OCI-M1 (cell line): ENCODE data around the gene SF3A1.
A peak's percentile ranks its signal among the peaks of the same experiment; 100 is the strongest.
"Not testable (repeated sequence)": the region's sequence is repeated elsewhere in the genome, so short reads cannot be mapped to it uniquely, and the experiment has no call there.

Experiments
- DNase-seq: peaks from one replicate; lab custom pipeline; 2025; lab: John Stamatoyannopoulos, UW

Gene SF3A1

GRCh38 chr22:30356449-30357235, at the start of gene SF3A1, which contains the start of gene CCDC157:
SF3A1 (minus strand) TSS chr22:30356894; CDS start chr22:30356792, 102 bp downstream.
CCDC157 (plus strand) TSS chr22:30357007; CDS start chr22:30366001, 8,994 bp downstream.
- peak; percentile 91 for DNase-seq

- no peak for DNase-seq
Observed at GRCh38 chr22:30406400-30406799, 49.7 kb upstream of the SF3A1 start.

GRCh38 chr22:30405731-30406130, 49.0 kb upstream of the SF3A1 start:
- DNase-seq: no peak

GRCh38 chr22:30404307-30404706, 47.6 kb upstream of the SF3A1 start:
- DNase-seq: no peak

GRCh38 chr22:30402766-30403104, 46.0 kb upstream of the SF3A1 start:
- DNase-seq: not testable (repeated sequence)

- peak; percentile 39 for DNase-seq
Observed at GRCh38 chr22:30402028-30402765, 45.5 kb upstream of the SF3A1 start.

- not testable (repeated sequence) for DNase-seq
Observed at GRCh38 chr22:30401024-30401423, 44.3 kb upstream of the SF3A1 start.

- DNase-seq: no peak
Observed at GRCh38 chr22:30400159-30400558, 43.5 kb upstream of the SF3A1 start.

GRCh38 chr22:30399718-30400117, 43.0 kb upstream of the SF3A1 start:
- no peak for DNase-seq

- peak; percentile 62 for DNase-seq
Observed at GRCh38 chr22:30398685-30399680, 42.3 kb upstream of the SF3A1 start.

- no peak for DNase-seq
Observed at GRCh38 chr22:30397656-30398635, 41.3 kb upstream of the SF3A1 start.

- no peak for DNase-seq
Observed at GRCh38 chr22:30396871-30397655, 40.4 kb upstream of the SF3A1 start, which contains the start of gene SEC14L2. SEC14L2 (plus strand) TSS chr22:30397018; CDS start chr22:30397117, 99 bp downstream.

GRCh38 chr22:30393885-30394284, 37.2 kb upstream of the SF3A1 start:
- DNase-seq: no peak

- DNase-seq: no peak
Observed at GRCh38 chr22:30393322-30393680, 36.6 kb upstream of the SF3A1 start.

- peak; percentile 56 for DNase-seq
Observed at GRCh38 chr22:30392661-30393321, 36.1 kb upstream of the SF3A1 start.

GRCh38 chr22:30390974-30391691, 34.4 kb upstream of the SF3A1 start:
- DNase-seq: peak; percentile 90

GRCh38 chr22:30386960-30387827, 30.5 kb upstream of the SF3A1 start, which contains the start of gene RNF215:
RNF215 (minus strand) TSS chr22:30387411; CDS start chr22:30387313, 98 bp downstream.
- peak; percentile 87 for DNase-seq

GRCh38 chr22:30386608-30386959, 29.9 kb upstream of the SF3A1 start:
- DNase-seq: no peak
